HepG2 (cell line): ENCODE data around the gene ILDR1.

Source experiments
- BCL6 ChIP-seq: IDR thresholded peaks from 2 replicates; pipeline ENCODE4 v1.6.1; 2016; ENCODE audit warnings: missing genetic modification reagents, missing compliant biosample characterization
- CENPX ChIP-seq: sonication (generic); formaldehyde crosslinking; IDR thresholded peaks from 2 replicates; pipeline ENCODE4 v1.9.0; 2021; ENCODE audit warnings: mild to moderate bottlenecking, missing genetic modification reagents, moderate library complexity
- HNF4A ChIP-seq: sonication (generic); formaldehyde crosslinking; IDR thresholded peaks from 2 replicates; pipeline ENCODE4 v1.4.0; 2020; ENCODE audit warnings: missing genetic modification reagents
- POLR2AphosphoS5 ChIP-seq: IDR thresholded peaks from 2 replicates; pipeline ENCODE4 v1.6.1; 2012; ENCODE audit warnings: low read depth, low read length
- TCF7L2 ChIP-seq: IDR thresholded peaks from 2 replicates; pipeline ENCODE4 v1.6.1; 2011; ENCODE audit warnings: mild to moderate bottlenecking, low read depth, low read length, moderate library complexity
- YEATS4 ChIP-seq: sonication (generic); formaldehyde crosslinking; IDR thresholded peaks from 2 replicates; pipeline ENCODE4 v1.4.0; 2020; ENCODE audit warnings: missing genetic modification reagents, borderline replicate concordance
- TF ChIP-seq, protein P1 (sequence below): sonication (generic); formaldehyde crosslinking; IDR thresholded peaks from 2 replicates; pipeline ENCODE4 v1.5.0; 2020; ENCODE audit warnings: mild to moderate bottlenecking, missing genetic modification reagents, moderate library complexity
- TF ChIP-seq, protein P2 (sequence below): IDR thresholded peaks from 2 replicates; pipeline ENCODE4 v1.6.1; 2016; ENCODE audit warnings: missing biosample characterization, missing genetic modification reagents, low read depth
- TF ChIP-seq, protein P3 (sequence below): sonication (generic); formaldehyde crosslinking; IDR thresholded peaks from 2 replicates; pipeline ENCODE4 v1.4.0; 2020; ENCODE audit warnings: missing genetic modification reagents, borderline replicate concordance

GRCh38 chr3:121985846-121986245 lies 36.2 kb downstream of the ILDR1 start:
- TF ChIP-seq, protein P1, sequence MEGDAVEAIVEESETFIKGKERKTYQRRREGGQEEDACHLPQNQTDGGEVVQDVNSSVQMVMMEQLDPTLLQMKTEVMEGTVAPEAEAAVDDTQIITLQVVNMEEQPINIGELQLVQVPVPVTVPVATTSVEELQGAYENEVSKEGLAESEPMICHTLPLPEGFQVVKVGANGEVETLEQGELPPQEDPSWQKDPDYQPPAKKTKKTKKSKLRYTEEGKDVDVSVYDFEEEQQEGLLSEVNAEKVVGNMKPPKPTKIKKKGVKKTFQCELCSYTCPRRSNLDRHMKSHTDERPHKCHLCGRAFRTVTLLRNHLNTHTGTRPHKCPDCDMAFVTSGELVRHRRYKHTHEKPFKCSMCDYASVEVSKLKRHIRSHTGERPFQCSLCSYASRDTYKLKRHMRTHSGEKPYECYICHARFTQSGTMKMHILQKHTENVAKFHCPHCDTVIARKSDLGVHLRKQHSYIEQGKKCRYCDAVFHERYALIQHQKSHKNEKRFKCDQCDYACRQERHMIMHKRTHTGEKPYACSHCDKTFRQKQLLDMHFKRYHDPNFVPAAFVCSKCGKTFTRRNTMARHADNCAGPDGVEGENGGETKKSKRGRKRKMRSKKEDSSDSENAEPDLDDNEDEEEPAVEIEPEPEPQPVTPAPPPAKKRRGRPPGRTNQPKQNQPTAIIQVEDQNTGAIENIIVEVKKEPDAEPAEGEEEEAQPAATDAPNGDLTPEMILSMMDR (CRISPR knock-in tag) = no peak
- TF ChIP-seq HNF4A (CRISPR knock-in tag) (no peak), BCL6 (CRISPR knock-in tag) (no peak), CENPX (CRISPR knock-in tag) (no peak), TCF7L2 (no peak), POLR2AphosphoS5 (no peak), YEATS4 (no peak)
- TF ChIP-seq, protein P2, sequence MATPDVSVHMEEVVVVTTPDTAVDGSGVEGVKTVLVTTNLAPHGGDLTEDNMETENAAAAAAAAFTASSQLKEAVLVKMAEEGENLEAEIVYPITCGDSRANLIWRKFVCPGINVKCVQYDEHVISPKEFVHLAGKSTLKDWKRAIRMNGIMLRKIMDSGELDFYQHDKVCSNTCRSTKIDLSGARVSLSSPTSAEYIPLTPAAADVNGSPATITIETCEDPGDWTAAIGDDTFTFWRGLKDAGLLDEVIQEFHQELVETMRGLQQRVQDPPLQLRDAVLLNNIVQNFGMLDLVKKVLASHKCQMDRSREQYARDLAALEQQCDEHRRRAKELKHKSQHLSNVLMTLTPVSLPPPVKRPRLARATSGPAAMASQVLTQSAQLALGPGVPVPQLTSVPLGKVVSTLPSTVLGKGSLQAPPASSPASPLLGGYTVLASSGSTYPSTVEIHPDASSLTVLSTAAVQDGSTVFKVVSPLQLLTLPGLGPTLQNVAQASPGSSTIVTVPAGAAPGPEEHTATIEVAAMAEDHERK (CRISPR knock-in tag) = no peak
- TF ChIP-seq, protein P3, sequence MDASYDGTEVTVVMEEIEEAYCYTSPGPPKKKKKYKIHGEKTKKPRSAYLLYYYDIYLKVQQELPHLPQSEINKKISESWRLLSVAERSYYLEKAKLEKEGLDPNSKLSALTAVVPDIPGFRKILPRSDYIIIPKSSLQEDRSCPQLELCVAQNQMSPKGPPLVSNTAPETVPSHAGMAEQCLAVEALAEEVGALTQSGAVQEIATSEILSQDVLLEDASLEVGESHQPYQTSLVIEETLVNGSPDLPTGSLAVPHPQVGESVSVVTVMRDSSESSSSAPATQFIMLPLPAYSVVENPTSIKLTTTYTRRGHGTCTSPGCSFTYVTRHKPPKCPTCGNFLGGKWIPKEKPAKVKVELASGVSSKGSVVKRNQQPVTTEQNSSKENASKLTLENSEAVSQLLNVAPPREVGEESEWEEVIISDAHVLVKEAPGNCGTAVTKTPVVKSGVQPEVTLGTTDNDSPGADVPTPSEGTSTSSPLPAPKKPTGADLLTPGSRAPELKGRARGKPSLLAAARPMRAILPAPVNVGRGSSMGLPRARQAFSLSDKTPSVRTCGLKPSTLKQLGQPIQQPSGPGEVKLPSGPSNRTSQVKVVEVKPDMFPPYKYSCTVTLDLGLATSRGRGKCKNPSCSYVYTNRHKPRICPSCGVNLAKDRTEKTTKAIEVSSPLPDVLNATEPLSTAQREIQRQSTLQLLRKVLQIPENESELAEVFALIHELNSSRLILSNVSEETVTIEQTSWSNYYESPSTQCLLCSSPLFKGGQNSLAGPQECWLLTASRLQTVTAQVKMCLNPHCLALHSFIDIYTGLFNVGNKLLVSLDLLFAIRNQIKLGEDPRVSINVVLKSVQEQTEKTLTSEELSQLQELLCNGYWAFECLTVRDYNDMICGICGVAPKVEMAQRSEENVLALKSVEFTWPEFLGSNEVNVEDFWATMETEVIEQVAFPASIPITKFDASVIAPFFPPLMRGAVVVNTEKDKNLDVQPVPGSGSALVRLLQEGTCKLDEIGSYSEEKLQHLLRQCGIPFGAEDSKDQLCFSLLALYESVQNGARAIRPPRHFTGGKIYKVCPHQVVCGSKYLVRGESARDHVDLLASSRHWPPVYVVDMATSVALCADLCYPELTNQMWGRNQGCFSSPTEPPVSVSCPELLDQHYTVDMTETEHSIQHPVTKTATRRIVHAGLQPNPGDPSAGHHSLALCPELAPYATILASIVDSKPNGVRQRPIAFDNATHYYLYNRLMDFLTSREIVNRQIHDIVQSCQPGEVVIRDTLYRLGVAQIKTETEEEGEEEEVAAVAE (CRISPR knock-in tag) = no peak
